Mononuclear cell (primary cell): ENCODE measurements around the gene VAMP3. TPM values are rescaled to one million over a fixed set of nuclear protein-coding genes. Genes with fewer than 3 reads are reported as not detected.

Experiments
- H3K27me3 ChIP-seq: 2 replicates; pipeline ENCODE4 v1.6.0; 2011; ENCODE audit warnings: low read length, control low read depth; ENCODE audit not compliant: insufficient read depth
- H3K4me1 ChIP-seq: 2 replicates; pipeline ENCODE4 v1.5.1; 2011; ENCODE audit warnings: mild to moderate bottlenecking, low read length, control low read depth; ENCODE audit not compliant: insufficient read depth
- H3K4me3 ChIP-seq: 2 replicates; pipeline ENCODE4 v1.5.1; 2011; ENCODE audit warnings: mild to moderate bottlenecking, low read length, moderate library complexity
- H3K9me3 ChIP-seq: 2 replicates; pipeline ENCODE4 v1.5.1; 2011; ENCODE audit warnings: low read depth, mild to moderate bottlenecking, control low read depth, low read length
- total RNA-seq: library from RNA; depleted of rRNA; stranded (reverse); fragments of >200 nt; gene quantifications from one replicate; pipeline ENCODE4 v1.2.3, GENCODE V29; 2012

The VAMP3 gene
- total RNA-seq, 1 donor, result 105 TPM

DNA sequence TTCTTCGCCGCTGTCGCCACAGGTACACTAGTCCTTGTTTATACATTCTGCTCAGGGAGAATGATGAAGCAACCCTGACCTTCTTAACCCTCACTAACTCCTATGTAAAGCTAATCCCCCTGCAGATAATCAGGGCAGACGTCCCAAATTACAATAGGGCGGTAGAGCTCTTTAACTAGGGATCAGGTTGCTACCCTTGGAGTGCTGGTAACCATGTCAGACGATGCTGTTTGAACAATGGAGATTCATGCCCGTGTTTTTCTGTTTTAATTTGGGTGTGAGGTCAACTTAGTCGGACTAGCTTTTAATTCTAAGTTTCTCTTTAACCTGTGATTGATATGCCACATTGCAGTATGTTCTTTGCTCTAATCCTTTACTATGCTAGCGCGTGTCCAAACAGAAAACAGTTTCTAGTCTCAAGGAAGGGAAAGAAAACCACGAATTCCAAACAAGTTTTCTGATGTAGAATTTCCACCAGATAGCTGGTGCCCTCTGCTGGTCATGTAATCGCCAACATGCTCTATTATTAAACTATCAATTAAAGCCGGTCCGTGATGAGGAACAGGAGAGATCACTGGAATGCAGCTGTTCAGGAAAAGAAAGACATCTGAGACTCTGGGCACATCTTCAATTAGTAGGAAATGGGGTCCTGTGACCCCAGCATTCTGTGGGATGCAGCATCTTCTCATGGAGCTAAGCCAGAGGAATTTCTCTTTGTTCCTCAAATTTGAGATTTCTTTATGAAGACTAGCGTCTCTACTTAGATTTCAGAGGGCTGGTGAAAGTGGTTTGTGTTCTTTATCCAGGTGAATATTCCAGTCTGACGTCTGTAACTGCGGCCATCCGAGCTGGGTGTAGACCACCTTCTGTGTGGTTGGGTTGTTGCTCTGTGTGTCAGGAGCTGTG lies 18.3 kb upstream of the VAMP3 start:
- Histone ChIP-seq H3K27me3 (no peaks in the 10 kb centered on the region), H3K4me1 (peaks cover 16% of the 10 kb centered on the region), H3K9me3 (no peaks in the 10 kb centered on the region), H3K4me3 (no peak overlapping the region)

DNA sequence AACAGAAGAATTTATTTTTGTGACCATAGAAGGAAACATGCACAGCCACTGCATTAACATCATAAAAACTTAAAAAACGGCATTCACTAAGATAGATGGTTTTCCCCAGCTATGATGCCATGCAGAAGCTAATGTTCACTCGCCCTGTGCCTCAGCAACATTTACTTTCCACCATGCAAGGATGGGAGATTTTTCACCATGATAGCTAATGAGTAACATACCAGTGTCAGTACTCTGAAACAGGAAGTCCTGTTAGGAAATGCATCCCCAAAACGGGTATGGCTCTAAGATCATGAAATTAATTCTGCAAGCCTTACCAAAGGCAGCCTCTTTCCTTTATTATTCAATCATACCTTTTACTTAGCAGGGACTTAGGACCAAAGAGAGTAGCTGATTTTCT lies 17.5 kb upstream of the VAMP3 start:
- H3K27me3 ChIP-seq, result no peaks in the 10 kb centered on the region
- H3K9me3 ChIP-seq, result no peaks in the 10 kb centered on the region
- peaks cover 16% of the 10 kb centered on the region for H3K4me1 ChIP-seq
- H3K4me3 ChIP-seq, result no peak overlapping the region

DNA sequence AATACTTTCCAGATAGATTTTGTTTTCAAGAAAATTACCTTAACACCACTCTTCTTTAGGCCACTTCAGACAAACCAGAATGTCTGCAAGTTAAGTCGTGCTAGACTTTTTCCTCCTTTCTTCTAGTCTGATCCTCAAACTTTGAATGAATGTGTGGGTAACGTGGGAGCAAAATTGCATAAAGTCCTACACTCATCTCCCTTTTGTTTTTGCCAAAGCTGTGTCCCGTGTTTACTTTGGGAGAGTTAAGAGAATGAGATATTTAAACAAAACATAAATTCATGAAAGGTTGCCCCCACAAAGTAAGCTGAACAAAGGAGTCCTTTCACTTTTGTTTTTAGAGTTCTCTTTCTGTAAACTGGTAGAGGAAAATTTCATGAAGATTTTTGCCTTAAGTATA lies 16.9 kb upstream of the VAMP3 start:
- Histone ChIP-seq H3K27me3 (no peaks in the 10 kb centered on the region), H3K4me1 (peaks cover 16% of the 10 kb centered on the region), H3K4me3 (no peak overlapping the region), H3K9me3 (no peaks in the 10 kb centered on the region)

DNA sequence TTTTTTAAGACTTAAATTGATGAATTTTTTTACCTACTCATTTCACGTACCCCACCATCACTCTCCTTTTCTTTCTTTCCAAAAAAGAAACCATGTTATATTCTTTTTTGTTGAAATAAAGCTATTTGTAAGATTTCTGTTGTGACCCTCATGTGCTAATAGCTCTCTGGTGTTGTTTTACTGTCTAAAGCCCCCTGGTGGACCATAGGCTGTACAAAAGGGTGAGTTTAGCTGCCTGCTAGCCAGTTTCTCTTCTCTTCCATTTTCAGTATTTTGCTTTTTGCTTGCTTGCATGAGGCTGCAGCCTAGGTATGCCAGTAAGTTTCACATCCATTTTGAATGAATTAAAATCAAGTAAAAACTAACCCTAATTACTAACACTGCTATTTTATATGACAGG lies 15.6 kb upstream of the VAMP3 start:
- Histone ChIP-seq H3K4me3 (no peak overlapping the region), H3K9me3 (no peaks in the 10 kb centered on the region), H3K27me3 (no peaks in the 10 kb centered on the region), H3K4me1 (peaks cover 16% of the 10 kb centered on the region)

DNA sequence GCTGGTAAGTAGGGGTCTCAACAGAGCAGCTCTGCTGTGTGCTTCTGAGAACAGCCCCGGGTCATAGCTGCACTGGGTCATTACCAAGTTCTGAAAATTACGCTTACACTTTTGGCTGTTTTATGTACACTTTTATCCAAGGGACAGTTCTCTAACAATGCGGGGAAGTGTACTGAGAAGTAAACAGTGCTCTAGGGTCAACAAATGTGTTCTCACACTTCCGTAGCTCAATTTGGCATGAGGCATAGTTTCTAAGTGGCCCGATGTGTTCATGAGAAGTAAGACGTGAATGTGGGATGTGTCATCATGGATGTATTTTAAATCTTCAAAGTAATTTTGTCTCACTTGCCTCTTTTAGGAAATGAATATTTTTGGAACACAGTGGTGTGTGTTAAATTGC lies 10.9 kb upstream of the VAMP3 start:
- Histone ChIP-seq H3K9me3 (no peaks in the 10 kb centered on the region), H3K4me1 (no peaks in the 10 kb centered on the region), H3K4me3 (no peak overlapping the region), H3K27me3 (no peaks in the 10 kb centered on the region)

DNA sequence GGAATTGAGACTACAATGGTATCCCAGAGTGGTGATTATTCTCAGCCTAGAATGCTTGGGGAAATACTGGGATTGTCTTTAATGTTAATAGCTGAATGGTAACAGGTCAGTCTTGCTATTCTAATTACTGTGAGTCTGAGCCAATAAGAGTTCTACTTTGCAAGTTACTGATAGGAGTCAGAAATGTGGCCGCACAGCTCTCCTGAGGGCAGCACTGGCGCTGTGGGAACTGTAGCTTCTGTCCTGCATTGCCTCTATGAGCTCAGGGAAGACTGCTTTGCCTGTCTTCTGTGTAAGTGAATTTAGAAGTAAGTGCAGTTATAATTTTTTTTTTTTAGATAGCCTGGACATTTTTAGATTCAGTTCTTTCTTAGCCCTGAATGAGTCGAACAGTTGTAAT lies 10.0 kb upstream of the VAMP3 start:
- Histone ChIP-seq H3K9me3 (no peaks in the 10 kb centered on the region), H3K4me3 (no peak overlapping the region), H3K4me1 (no peaks in the 10 kb centered on the region), H3K27me3 (no peaks in the 10 kb centered on the region)

DNA sequence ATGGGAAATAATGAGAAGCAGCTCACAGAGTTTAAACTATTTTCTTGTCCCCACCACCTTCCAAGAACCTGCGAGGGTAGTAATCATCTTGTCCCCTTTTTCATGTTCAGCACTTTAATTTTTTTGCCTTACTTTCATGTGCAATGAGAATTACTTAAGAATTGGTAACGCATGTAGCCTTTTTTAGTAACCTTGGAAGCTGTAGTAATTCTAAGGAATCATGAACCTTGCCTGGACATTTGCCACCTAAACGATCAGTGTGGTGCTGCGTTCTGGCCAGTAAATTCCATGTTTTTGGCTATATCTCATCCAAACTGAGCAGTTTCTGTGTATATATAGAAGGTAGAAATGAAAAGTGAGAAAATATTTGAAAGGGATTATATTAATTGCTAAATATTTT lies 3.9 kb upstream of the VAMP3 start:
- Histone ChIP-seq H3K4me1 (peaks cover 17% of the 10 kb centered on the region), H3K27me3 (no peaks in the 10 kb centered on the region), H3K4me3 (no peak overlapping the region), H3K9me3 (no peaks in the 10 kb centered on the region)

DNA sequence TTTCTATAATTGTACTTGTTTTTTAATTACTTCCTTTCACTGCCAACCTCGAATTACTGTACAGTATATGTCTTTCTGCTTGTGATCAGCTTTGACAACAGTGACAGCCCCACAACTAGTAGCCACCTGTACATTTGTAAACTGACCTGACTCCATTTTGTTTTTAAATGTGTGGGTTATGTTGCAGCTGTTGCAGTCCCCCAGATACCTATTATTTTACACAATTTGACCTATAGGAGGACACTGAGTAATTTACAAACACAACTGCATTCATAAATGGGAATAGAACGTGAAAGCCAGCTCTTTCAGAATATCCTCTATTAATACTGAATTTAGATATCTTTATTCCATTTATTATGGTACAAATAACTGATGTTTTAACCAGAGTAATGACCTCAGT lies 2.5 kb upstream of the VAMP3 start:
- H3K4me1 ChIP-seq, result peaks cover 25% of the 10 kb centered on the region
- no peak overlapping the region for H3K4me3 ChIP-seq
- no peaks in the 10 kb centered on the region for H3K9me3 ChIP-seq
- H3K27me3 ChIP-seq, result no peaks in the 10 kb centered on the region

DNA sequence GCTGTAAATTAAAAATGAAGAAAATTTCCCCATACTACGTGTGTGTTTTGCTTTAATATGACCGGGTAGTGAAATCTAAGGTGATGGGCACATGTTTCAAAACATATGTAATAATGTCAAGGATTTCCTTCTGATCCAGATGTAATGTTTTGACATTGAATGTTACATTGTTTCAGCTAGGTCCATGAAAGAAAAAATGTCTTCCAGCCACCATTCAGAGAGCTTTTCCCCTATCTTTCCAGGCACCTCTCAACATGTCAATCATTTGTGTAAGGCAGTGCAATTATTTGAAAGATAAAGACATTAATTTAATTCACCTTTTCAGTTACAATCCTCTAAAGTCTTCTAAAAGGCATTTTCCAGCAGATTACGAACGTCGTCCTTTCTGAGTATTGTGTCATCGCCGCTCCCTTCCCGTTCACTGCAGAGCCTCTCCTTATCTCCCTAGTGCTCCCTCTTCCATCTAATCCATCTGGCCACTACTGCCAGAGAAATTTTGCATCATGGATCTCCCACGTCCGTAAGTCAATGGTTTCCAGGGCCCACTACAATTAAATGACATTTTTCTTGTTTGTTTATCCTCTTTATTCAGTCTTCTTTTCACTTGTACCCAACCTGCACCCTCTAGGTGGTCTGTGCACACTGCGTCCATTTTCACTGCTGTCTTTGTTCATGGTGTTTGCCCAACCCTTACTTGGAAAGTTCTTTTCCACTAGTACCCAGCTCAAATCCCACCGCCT lies 1.3 kb upstream of the VAMP3 start:
- Histone ChIP-seq H3K4me3 (no peak overlapping the region), H3K27me3 (no peaks in the 10 kb centered on the region), H3K9me3 (no peaks in the 10 kb centered on the region), H3K4me1 (peaks cover 29% of the 10 kb centered on the region)

DNA sequence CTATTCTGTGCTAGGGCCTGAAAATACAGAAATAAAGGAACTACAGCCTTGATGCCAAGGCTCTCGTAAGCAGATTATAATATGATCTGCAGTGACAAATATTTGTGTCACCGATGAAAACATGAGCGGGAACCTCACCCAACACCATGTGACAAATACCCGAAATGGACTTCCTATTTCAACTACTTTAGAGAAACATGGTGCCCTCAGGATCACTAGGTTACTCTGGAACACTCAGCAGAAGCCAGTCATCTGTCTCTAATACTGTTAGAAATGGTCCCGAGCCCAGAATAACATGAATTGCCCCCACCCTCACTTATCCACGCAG lies 463 bp upstream of the VAMP3 start:
- H3K4me1 ChIP-seq, result peaks cover 29% of the 10 kb centered on the region
- no peaks in the 10 kb centered on the region for H3K27me3 ChIP-seq
- no peaks in the 10 kb centered on the region for H3K9me3 ChIP-seq
- peak overlapping the region; percentile 69 for H3K4me3 ChIP-seq

DNA sequence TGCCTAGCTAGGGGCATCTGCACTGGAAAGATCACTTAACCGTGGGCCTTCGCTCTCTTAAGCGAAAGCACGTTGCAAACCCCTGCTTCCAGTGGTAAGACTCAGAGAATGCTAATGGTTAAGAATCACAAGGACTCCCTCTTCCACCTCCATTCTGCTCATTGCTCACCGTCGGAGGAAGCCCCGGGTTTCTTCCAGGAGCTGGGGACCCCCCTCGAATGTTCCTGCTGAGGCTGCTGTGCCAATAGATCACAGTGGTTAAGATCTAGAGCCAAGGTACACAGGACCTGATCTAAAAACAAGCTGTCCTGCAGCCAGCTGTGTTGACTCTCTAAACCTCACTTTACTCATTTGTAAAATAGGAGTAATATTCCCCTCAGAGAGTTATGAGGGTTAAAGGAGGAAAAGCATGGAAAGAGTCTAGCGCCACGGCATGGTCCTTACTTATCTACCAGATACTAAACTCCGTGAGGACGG lies 765 bp downstream of the VAMP3 start:
- Histone ChIP-seq H3K27me3 (no peaks in the 10 kb centered on the region), H3K4me1 (peaks cover 29% of the 10 kb centered on the region), H3K4me3 (peak overlapping the region; percentile 69), H3K9me3 (no peaks in the 10 kb centered on the region)

DNA sequence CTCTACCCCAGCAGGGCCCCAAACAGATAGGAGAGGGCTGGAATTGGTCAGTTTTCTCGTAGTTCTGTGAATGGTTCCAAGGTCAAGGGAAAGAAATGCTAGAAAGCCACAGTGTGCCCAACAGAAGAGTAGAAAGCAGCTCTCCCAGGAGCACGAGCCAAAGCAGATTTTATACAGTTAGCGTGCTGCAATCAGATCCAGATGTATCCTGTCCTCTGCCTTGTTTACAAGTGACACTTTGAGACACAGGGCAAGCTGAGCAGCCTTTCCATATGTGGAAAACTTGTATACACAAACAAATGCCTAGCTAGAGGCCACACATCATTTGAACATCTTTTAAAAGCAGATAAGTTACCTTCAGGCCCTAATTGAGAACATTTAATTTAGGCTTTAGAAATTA lies 6.5 kb downstream of the VAMP3 start:
- Histone ChIP-seq H3K27me3 (no peaks in the 10 kb centered on the region), H3K4me3 (no peak overlapping the region), H3K4me1 (peaks cover 32% of the 10 kb centered on the region), H3K9me3 (no peaks in the 10 kb centered on the region)

DNA sequence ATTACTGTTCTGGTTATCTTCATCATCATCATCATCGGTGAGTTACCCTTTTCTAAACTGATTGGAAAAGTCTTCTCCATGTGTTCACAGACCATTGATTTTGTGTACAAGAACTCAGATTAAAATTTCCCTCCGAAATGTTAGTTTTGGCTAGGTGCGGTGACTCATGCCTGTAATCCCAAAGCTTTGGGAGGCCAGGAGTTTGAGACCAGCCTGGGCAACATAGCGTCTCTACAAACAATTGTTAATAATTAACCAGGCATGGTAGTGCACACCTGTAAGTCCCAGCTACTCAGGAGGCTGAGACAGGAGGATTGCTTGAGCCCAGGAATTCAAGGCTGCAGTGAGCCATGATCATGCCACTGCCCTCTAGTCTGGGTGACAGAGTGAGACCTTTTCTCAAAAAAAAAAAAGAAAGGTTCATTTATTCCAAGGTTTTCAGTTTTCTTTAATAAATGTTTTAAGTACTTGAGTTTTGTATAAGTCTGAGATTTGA lies 7.1 kb downstream of the VAMP3 start:
- Histone ChIP-seq H3K4me1 (peaks cover 36% of the 10 kb centered on the region), H3K9me3 (no peaks in the 10 kb centered on the region), H3K27me3 (no peaks in the 10 kb centered on the region), H3K4me3 (no peak overlapping the region)

DNA sequence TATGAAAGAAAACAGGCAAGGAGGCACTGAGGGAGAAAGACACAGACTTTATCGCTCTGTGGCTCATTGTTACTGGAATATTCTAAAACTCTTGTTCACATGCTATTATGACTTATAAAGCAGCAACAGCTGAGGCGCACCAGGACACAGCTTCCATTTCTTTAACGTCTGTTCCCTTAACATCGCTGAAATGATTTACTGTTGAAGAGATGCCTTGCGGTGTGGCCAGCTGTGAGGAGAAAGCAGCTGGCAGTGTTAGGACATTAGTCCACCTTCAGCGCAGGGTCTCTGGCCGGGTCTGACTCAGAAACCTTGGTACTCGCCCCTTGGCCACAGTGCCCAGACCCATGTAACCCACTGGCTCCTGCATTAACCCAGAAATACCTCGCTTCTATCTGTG lies 9.9 kb downstream of the VAMP3 start:
- no peaks in the 10 kb centered on the region for H3K27me3 ChIP-seq
- no peak overlapping the region for H3K4me3 ChIP-seq
- no peaks in the 10 kb centered on the region for H3K9me3 ChIP-seq
- peaks cover 38% of the 10 kb centered on the region for H3K4me1 ChIP-seq

DNA sequence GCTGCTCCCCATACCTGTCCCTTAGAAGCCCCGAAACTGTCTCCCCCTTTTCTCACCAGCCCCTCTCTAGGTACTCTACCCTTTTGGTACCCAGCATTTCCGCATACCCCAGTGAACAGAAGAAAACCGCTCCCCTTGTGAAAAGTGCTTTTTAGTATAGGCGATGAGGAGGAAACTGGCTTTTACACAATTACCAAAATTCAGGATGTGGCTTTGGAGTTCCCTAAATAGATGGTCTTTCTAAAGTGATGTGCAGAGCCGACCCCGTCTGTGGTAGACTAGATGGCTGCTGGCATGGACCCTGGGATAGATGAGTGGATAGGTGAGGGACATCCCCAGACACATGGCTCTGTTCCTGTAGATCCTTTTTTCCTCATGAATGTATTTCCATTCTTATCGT lies 10.4 kb downstream of the VAMP3 start:
- Histone ChIP-seq H3K9me3 (no peaks in the 10 kb centered on the region), H3K4me3 (no peak overlapping the region), H3K4me1 (peaks cover 39% of the 10 kb centered on the region), H3K27me3 (no peaks in the 10 kb centered on the region)
